Mesendoderm (in vitro differentiated cells): Measurements from ENCODE around the gene CCDC43.
A peak's percentile ranks its signal among the peaks of the same experiment; 100 is the strongest.
"Not testable (repeated sequence)": the region's sequence is repeated elsewhere in the genome, so short reads cannot be mapped to it uniquely, and the experiment has no call there.

Source experiments
- DNase-seq: peaks from one replicate; pipeline ENCODE4 v3.0.0; 2013
- H2AK5ac ChIP-seq: 2 replicates; pipeline ENCODE4 v1.6.1; 2013; ENCODE audit warnings: low read length, inconsistent platforms
- H2BK120ac ChIP-seq: 2 replicates; pipeline ENCODE4 v1.6.1; 2013; ENCODE audit warnings: low read depth, mild to moderate bottlenecking, low read length, moderate library complexity, mixed read lengths
- H2BK15ac ChIP-seq: replicated peaks from 2 replicates; pipeline ENCODE4 v1.6.1; 2013; ENCODE audit warnings: low read depth, mild to moderate bottlenecking, moderate library complexity
- H2BK5ac ChIP-seq: 2 replicates; pipeline ENCODE4 v1.6.1; 2013; ENCODE audit warnings: low read length, inconsistent platforms
- H3K18ac ChIP-seq: 2 replicates; pipeline ENCODE4 v1.6.1; 2013; ENCODE audit warnings: mild to moderate bottlenecking, low read length, mixed read lengths
- H3K23ac ChIP-seq: one replicate; pipeline ENCODE4 v1.6.1; 2013; ENCODE audit warnings: low read length
- H3K27ac ChIP-seq: 2 replicates; pipeline ENCODE4 v1.5.1; 2013; ENCODE audit warnings: low read depth, mild to moderate bottlenecking, inconsistent platforms, low read length, moderate library complexity
- H3K27me3 ChIP-seq: 2 replicates; pipeline ENCODE4 v1.6.1; 2013; ENCODE audit warnings: low read length, control low read depth, mild to moderate bottlenecking, inconsistent platforms; ENCODE audit not compliant: insufficient read depth, poor library complexity
- H3K36me3 ChIP-seq: 2 replicates; pipeline ENCODE4 v1.6.1; 2013; ENCODE audit warnings: low read length, inconsistent platforms; ENCODE audit not compliant: control insufficient read depth, insufficient read depth
- H3K4ac ChIP-seq: one replicate; pipeline ENCODE4 v1.6.1; 2013; ENCODE audit warnings: low read depth, mild to moderate bottlenecking, low read length, moderate library complexity
- H3K4me1 ChIP-seq: 2 replicates; pipeline ENCODE4 v1.6.1; 2013; ENCODE audit warnings: low read depth, low read length, inconsistent platforms; ENCODE audit not compliant: control insufficient read depth
- H3K4me2 ChIP-seq: 2 replicates; pipeline ENCODE4 v1.6.1; 2013; ENCODE audit warnings: low read length
- H3K4me3 ChIP-seq: 2 replicates; pipeline ENCODE4 v1.5.1; 2013; ENCODE audit warnings: mild to moderate bottlenecking, low read length
- H3K56ac ChIP-seq: one replicate; pipeline ENCODE4 v1.6.1; 2013; ENCODE audit warnings: low read length
- H3K79me1 ChIP-seq: 2 replicates; pipeline ENCODE4 v1.6.1; 2013; ENCODE audit warnings: low read length, inconsistent platforms
- H3K79me2 ChIP-seq: 2 replicates; pipeline ENCODE4 v1.6.1; 2013; ENCODE audit warnings: mild to moderate bottlenecking, low read length; ENCODE audit not compliant: control insufficient read depth, insufficient read depth
- H3K9ac ChIP-seq: 2 replicates; pipeline ENCODE4 v1.6.1; 2013; ENCODE audit warnings: low read length, inconsistent platforms
- H4K5ac ChIP-seq: one replicate; pipeline ENCODE4 v1.6.1; 2013; ENCODE audit warnings: low read length
- H4K8ac ChIP-seq: one replicate; pipeline ENCODE4 v1.6.1; 2013; ENCODE audit warnings: low read depth, mild to moderate bottlenecking, control low read depth, low read length, moderate library complexity
- WGBS: extraction: QIAGEN DNeasy Blood & Tissue Kit; methylation state at CpG from one replicate; pipeline ENCODE4 v1.1.7; 2013; ENCODE audit warnings: low lambda C conversion rate, missing lambda C conversion rate; ENCODE audit not compliant: insufficient coverage; ENCODE audit errors: extremely low coverage; 5-methylcytosine and 5-hydroxymethylcytosine counted together

Gene CCDC43

GRCh38 chr17:44642834-44643233 is 46.7 kb downstream of the CCDC43 start:
- Histone ChIP-seq H2BK5ac (no peak overlapping the region), H3K4ac (no peak overlapping the region), H4K5ac (no peak overlapping the region), H3K36me3 (no peaks in the 10 kb centered on the region), H2BK15ac (no peak overlapping the region), H3K56ac (no peak overlapping the region), H3K79me1 (no peaks in the 10 kb centered on the region), H3K4me1 (no peaks in the 10 kb centered on the region), H3K79me2 (no peaks in the 10 kb centered on the region), H2AK5ac (no peak overlapping the region), H2BK120ac (no peak overlapping the region), H3K18ac (no peak overlapping the region), H3K4me2 (no peak overlapping the region), H3K27ac (no peak overlapping the region), H3K23ac (no peak overlapping the region), H4K8ac (no peak overlapping the region), H3K27me3 (no peaks in the 10 kb centered on the region), H3K4me3 (no peak overlapping the region), H3K9ac (no peak overlapping the region)
- no peak for DNase-seq
- WGBS, result no CpG with 5 or more reads among the region's 7 CpGs

GRCh38 chr17:44637066-44637465 is 52.5 kb downstream of the CCDC43 start:
- Histone ChIP-seq H3K4ac (no peak overlapping the region), H3K79me2 (no peaks in the 10 kb centered on the region), H3K23ac (no peak overlapping the region), H2BK120ac (no peak overlapping the region), H3K4me2 (no peak overlapping the region), H3K36me3 (no peaks in the 10 kb centered on the region), H3K9ac (no peak overlapping the region), H4K5ac (no peak overlapping the region), H3K56ac (no peak overlapping the region), H3K4me3 (no peak overlapping the region), H4K8ac (no peak overlapping the region), H3K27ac (no peak overlapping the region), H3K27me3 (no peaks in the 10 kb centered on the region), H3K4me1 (no peaks in the 10 kb centered on the region), H2AK5ac (no peak overlapping the region), H3K79me1 (no peaks in the 10 kb centered on the region), H2BK5ac (no peak overlapping the region), H2BK15ac (no peak overlapping the region), H3K18ac (no peak overlapping the region)
- WGBS, result no CpG with 5 or more reads among the region's 1 CpG
- no peak for DNase-seq

GRCh38 chr17:44636562-44636961 is 53.0 kb downstream of the CCDC43 start:
- no peak overlapping the region for H2BK15ac ChIP-seq
- H4K5ac ChIP-seq, result no peak overlapping the region
- no peak overlapping the region for H3K4me3 ChIP-seq
- H3K56ac ChIP-seq, result no peak overlapping the region
- H3K36me3 ChIP-seq, result no peaks in the 10 kb centered on the region
- no peak overlapping the region for H3K18ac ChIP-seq
- no peak overlapping the region for H3K23ac ChIP-seq
- peak; percentile 23 for DNase-seq
- no peak overlapping the region for H3K9ac ChIP-seq
- no peak overlapping the region for H2BK120ac ChIP-seq
- no CpG with 5 or more reads among the region's 1 CpG for WGBS
- H3K79me1 ChIP-seq, result no peaks in the 10 kb centered on the region
- no peaks in the 10 kb centered on the region for H3K4me1 ChIP-seq
- no peak overlapping the region for H3K27ac ChIP-seq
- H2BK5ac ChIP-seq, result no peak overlapping the region
- no peaks in the 10 kb centered on the region for H3K27me3 ChIP-seq
- no peak overlapping the region for H2AK5ac ChIP-seq
- H3K4ac ChIP-seq, result no peak overlapping the region
- no peak overlapping the region for H4K8ac ChIP-seq
- no peak overlapping the region for H3K4me2 ChIP-seq
- no peaks in the 10 kb centered on the region for H3K79me2 ChIP-seq

- H3K79me1 ChIP-seq, H2BK120ac ChIP-seq, H3K9ac ChIP-seq, H3K36me3 ChIP-seq, H2BK15ac ChIP-seq, H3K56ac ChIP-seq, H3K23ac ChIP-seq, DNase-seq, H4K8ac ChIP-seq, H3K27ac ChIP-seq, H4K5ac ChIP-seq, H3K4me1 ChIP-seq, H2BK5ac ChIP-seq, H2AK5ac ChIP-seq, H3K79me2 ChIP-seq, H3K18ac ChIP-seq, H3K4me2 ChIP-seq, H3K27me3 ChIP-seq, H3K4me3 ChIP-seq, H3K4ac ChIP-seq: not testable (repeated sequence)
- no CpG with 5 or more reads among the region's 4 CpGs for WGBS
Measured at GRCh38 chr17:44634401-44634800, 55.2 kb downstream of the CCDC43 start.

- Histone ChIP-seq H4K5ac (no peak overlapping the region), H4K8ac (no peak overlapping the region), H3K18ac (no peak overlapping the region), H3K79me1 (no peaks in the 10 kb centered on the region), H3K56ac (no peak overlapping the region), H3K27me3 (no peaks in the 10 kb centered on the region), H3K36me3 (no peaks in the 10 kb centered on the region), H3K4me2 (no peak overlapping the region), H3K4me1 (no peaks in the 10 kb centered on the region), H2BK120ac (no peak overlapping the region), H3K4ac (no peak overlapping the region), H3K79me2 (no peaks in the 10 kb centered on the region), H3K4me3 (no peak overlapping the region), H3K9ac (no peak overlapping the region), H3K27ac (no peak overlapping the region), H2AK5ac (no peak overlapping the region), H2BK5ac (no peak overlapping the region), H2BK15ac (no peak overlapping the region), H3K23ac (no peak overlapping the region)
- DNase-seq, result no peak
- no CpG with 5 or more reads among the region's 8 CpGs for WGBS
Measured at GRCh38 chr17:44633998-44634397, 55.6 kb downstream of the CCDC43 start.

- Histone ChIP-seq H3K4ac (no peak overlapping the region), H2AK5ac (no peak overlapping the region), H3K79me1 (no peaks in the 10 kb centered on the region), H2BK15ac (no peak overlapping the region), H3K4me2 (no peak overlapping the region), H3K36me3 (no peaks in the 10 kb centered on the region), H4K5ac (no peak overlapping the region), H3K9ac (no peak overlapping the region), H3K23ac (no peak overlapping the region), H3K27me3 (no peaks in the 10 kb centered on the region), H3K56ac (no peak overlapping the region), H4K8ac (no peak overlapping the region), H3K18ac (no peak overlapping the region), H3K79me2 (no peaks in the 10 kb centered on the region), H3K27ac (no peak overlapping the region), H3K4me3 (no peak overlapping the region), H3K4me1 (no peaks in the 10 kb centered on the region), H2BK120ac (no peak overlapping the region), H2BK5ac (no peak overlapping the region)
- no peak for DNase-seq
- no CpG with 5 or more reads among the region's 4 CpGs for WGBS
Measured at GRCh38 chr17:44630703-44631102, 58.9 kb downstream of the CCDC43 start.
